Stimulated activated CD8-positive, alpha-beta memory T cell treated with anti-CD3 and anti-CD28 coated beads, Interleukin-12 subunit alpha, Interleukin-12 subunit beta, amount 100 ng/mL, for 24 hours (primary cell): ENCODE measurements around the gene COMMD10.
"Not testable (repeated sequence)": the region's sequence is repeated elsewhere in the genome, so short reads cannot be mapped to it uniquely, and the experiment has no call there.

ENCODE experiments used
- DNase-seq: peaks from one replicate; pipeline ENCODE4 v3.0.0-alpha.2; 2020; ENCODE audit errors: extremely low read depth

Gene COMMD10

GRCh38 chr5:116084871-116085715 is at the start of gene COMMD10:
Gene COMMD10, plus strand, starts transcription at chr5:116085025.
- peak; percentile 46 for DNase-seq

DNA sequence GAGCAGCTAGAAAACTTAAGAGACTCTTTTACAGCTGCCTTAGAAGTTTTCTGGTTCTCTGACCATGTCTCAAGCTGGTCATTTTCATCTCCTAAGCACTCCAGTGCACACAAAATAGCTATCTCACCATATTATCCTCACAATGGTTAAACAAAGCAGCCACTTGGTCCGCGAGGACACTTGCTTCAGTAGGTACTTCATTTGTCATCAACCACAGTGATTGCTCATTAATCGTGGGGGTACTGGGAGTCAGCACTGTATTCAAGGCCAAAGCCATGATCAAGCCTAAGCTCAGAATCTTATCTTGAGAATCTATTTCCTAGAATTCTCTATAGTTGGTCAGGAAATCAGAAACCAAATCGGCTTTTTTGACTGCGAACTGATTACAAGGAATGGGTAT is 49.7 kb upstream of the COMMD10 start:
- no peak for DNase-seq

GRCh38 chr5:116037236-116037822 is 47.5 kb upstream of the COMMD10 start:
- DNase-seq, result no peak

DNA sequence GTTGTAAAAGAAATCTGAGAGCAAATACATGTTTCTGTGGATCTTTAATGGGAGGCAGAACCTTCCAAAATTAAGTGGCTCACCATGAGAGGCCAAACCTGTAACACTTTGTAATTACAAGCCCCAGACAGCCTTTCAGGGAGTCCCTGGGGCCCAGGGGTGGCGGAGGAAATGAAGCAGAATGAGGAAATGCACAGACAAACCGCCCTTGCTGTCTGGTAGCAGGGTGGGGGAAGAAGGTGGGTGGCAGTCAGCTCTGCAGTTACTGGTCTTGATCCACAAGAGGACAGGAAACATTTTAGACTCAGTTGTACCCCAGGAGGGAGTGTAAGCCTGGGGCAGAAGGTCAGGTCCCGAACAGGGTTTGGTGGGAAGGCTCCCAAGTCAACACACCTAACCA is 46.0 kb upstream of the COMMD10 start:
- no peak for DNase-seq

DNA sequence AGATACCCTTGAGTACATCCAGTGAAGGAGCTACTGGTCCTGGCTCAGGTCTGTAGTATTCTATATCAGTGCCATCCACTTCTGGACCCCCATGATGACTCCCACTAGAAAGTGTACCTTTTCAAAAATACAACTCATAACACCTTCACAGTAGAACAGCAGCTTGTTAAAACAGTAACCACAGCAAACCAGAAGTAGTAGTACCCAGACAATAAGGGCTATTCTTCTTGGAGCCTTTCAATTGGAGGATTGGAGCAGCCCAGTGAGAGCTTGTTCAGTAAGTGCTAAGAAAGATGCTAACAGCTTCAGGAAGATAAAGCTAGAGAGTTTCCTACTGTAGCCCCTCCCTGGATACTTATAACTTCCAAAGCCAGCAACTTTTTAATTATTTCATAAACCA is 42.5 kb upstream of the COMMD10 start:
- DNase-seq, result no peak

- no peak for DNase-seq
Observed at GRCh38 chr5:116044073-116044472, 40.8 kb upstream of the COMMD10 start.

DNA sequence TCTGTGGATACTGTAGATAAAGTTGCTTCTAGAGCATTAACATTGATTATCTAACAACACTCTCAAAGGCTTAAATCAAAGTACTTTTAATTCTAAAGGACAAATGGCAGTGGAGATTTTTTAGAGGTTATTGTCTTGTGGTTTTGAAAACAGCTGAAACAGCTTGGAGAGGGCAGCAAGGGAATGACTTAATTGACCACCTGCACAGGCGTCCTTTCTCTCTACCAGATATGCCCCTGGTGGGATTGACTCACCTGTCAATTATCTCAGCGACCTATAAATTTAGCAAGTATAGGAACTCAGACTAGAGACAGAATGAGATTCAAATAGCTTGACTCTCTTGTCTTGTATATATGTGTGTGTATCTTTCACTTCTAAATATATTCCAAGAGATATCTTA is 39.0 kb upstream of the COMMD10 start:
- DNase-seq, result no peak

DNA sequence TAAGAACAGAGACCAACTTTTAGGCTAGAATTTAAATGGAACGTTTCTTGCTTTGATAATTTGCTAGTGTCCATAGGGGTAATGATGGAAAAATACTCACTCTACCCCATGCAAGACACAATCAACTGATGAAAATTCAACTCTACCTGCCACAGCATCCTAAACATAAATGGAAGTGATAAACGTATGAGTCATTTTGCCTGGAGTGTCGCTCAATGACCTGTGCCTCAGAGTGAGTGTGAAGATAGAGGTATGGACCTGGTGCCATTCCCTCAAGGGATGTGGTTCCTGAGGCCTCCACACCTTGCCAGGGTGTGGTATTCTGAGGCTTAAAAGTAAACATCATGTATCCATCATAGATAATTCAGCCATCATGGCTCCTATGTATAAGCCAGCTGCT is 38.6 kb upstream of the COMMD10 start:
- no peak for DNase-seq

GRCh38 chr5:116046823-116047222 is 38.0 kb upstream of the COMMD10 start:
- DNase-seq, result no peak

DNA sequence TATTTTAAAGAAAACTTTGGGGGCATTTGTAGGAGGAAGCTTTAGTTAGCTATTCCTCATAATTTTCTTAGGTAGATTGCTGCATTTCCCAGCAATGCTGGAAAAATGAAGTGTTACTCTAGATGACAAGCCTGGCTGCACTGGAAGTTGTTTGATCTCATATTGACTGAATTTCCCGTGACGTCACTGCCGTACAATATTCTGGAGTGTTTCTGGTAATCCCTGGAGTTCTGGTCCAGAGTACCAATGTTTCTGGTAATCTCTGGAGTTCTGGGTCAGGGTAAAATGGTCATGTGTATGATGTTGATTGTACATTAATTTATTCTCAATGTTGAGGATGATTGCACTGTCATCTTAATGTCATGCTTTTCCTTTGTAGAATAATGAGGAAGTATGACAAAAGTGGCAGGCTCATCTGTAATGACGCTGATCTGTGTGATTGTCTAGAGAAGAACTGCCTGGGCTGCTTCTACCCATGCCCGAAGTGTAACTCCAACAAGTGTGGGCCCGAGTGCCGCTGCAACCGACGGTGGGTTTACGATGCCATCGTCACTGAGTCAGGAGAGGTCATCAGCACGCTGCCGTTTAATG is 26.4 kb upstream of the COMMD10 start:
- DNase-seq, result no peak

DNA sequence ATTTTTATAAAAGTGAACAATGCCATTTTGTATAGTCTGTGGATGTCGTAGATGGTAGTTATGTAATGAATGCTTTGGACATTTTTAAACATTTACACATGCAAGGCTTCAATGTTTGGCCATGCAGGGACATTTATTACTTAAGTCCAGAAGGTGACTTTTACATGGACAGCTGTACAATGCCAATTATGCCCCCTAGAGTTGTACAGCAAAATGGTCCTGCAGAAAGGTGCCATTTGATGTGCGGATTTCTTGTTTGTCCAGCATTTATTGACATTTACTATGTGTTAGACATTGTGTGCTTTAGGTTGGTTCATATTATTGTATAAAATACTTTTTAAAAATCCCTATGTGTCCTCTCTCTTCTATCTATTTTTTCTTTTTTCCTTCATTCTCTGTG is 22.5 kb upstream of the COMMD10 start:
- DNase-seq, result no peak

GRCh38 chr5:116063950-116064349 is 20.9 kb upstream of the COMMD10 start:
- no peak for DNase-seq

DNA sequence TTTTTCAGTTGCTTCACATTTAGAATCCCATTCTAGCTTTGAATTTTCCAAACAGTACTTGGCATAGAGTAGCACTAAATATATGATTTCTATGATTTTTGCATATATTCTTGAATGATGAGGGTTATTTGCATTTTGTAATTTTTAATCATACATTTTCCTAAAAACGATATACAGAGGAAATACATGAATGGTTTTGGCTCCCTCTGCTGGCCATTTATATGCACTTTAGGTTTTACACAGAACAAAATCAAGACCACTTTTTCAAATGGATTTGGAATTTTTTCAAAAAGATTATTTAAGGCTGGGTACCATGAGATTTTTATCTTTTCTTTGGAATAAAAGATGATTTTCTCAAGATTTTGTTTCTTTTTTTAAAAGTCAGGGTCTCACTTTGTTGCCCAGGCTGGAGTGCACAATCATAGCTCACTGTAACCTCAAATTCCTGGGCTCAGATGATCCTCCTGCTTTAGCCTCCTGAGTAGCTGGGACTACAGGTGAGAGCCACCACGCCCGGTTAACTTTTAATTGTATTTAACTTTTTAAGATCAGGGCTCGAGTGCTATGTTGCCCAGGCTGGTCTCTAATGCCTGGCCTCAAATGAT is 16.7 kb upstream of the COMMD10 start:
- DNase-seq, result no peak

- DNase-seq, result no peak
Observed at GRCh38 chr5:116071211-116071610, 13.6 kb upstream of the COMMD10 start.

DNA sequence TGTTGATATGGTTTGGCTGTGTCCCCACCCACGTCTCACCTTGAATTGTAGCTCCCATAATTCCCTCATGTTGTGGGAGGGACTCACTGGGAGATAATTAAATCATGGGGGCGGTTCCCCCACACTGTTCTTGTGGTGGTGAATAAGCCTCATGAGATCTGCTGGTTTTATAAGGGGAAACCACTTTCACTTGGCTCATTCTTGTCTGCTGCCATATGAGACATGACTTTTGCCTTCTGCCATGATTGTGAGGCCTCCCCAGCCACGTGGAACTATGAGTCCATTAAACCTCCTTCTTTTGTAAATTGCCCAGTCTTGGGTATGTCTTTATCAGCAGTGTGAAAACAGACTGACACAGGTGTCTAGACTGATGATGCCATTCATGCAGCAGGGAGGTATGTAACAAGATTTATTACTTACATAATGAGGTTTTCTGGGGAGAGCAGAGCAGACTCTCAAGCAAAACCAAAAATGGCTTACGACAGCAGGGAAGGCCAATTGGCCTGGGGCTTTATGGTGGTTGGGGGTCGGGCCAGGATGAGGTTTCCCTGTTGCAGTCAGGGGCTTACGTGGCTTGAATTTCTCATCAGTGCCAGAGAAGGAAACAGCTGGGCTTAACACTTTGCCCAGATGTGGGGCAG is 9.5 kb upstream of the COMMD10 start:
- DNase-seq, result no peak

DNA sequence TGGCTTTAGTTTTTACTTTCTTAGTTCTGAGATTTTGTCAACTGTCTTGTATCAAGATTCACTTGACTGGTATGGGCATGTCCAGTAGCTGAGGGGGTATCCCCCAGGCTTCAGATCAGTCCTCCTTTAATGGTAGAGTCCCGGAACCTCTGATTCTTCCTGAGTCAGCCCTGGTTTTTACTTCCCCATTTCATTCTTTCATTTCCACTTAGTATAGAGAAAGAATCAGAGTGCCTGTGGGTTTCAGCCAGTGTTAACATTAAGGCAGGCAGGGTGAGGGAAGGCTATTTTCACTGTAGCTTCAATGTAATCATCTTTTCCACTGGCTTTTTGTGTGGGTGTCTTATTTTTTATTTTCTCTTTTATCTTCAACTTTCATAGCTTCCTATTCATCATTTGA is 8.3 kb upstream of the COMMD10 start:
- no peak for DNase-seq

- DNase-seq, result no peak
Observed at GRCh38 chr5:116078199-116078598, 6.6 kb upstream of the COMMD10 start.

GRCh38 chr5:116084287-116084691 is 536 bp upstream of the COMMD10 start:
- DNase-seq, result no peak

DNA sequence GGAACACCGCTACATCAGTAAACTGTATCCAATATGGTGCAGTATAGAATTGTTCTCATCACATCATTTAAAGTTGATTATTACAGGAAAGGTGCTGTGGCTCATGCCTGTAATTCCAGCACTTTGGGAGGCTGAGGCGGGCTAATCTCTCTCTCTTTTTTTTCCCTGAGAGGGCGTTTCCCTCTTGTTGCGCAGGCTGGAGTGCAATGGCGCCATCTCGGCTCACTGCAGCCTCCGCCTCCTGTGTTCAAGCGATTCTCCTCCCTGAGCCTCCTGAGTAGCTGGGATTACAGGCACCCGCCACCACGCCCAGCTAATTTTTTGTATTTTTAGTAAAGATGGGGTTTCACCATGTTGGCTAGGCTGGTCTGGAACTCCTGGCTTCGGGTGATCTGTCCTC is 1.5 kb downstream of the COMMD10 start:
- not testable (repeated sequence) for DNase-seq

GRCh38 chr5:116088062-116088461 is 3.2 kb downstream of the COMMD10 start:
- DNase-seq, result no peak

- no peak for DNase-seq
Observed at GRCh38 chr5:116090302-116090701, 5.5 kb downstream of the COMMD10 start.

GRCh38 chr5:116091416-116091815 is 6.6 kb downstream of the COMMD10 start:
- DNase-seq, result no peak
